NCI-H146 treated with DMSO at 0.1 percent for 48 hours (cell line): Measurements from ENCODE around the gene ZNF580.

Experiments used
- DNase-seq: peaks from one replicate; lab custom pipeline; 2025; ENCODE audit not compliant: unreplicated experiment; lab: John Stamatoyannopoulos, UW

ZNF580 gene

GRCh38 chr19:55605637-55606470, 34.9 kb upstream of the ZNF580 start, which contains the start of gene ZNF865:
ZNF865 (plus strand) TSS chr19:55605647; CDS start chr19:55613619, 7,972 bp downstream.
- DNase-seq: peak; percentile 89

- DNase-seq: no peak
Measured at GRCh38 chr19:55606471-55606787, 34.4 kb upstream of the ZNF580 start.

- DNase-seq: no peak
Measured at GRCh38 chr19:55606817-55607216, 34.0 kb upstream of the ZNF580 start.

GRCh38 chr19:55609326-55609725, 31.5 kb upstream of the ZNF580 start:
- DNase-seq: no peak

- DNase-seq: no peak
Measured at GRCh38 chr19:55611300-55611982, 29.4 kb upstream of the ZNF580 start.

- no peak for DNase-seq
Measured at GRCh38 chr19:55611983-55612645, 28.7 kb upstream of the ZNF580 start.

GRCh38 chr19:55613396-55613795, 27.4 kb upstream of the ZNF580 start:
- DNase-seq: no peak

GRCh38 chr19:55613930-55614710, 26.7 kb upstream of the ZNF580 start:
- no peak for DNase-seq

- no peak for DNase-seq
Measured at GRCh38 chr19:55614711-55615542, 25.9 kb upstream of the ZNF580 start.

- DNase-seq: no peak
Measured at GRCh38 chr19:55615543-55616394, 25.0 kb upstream of the ZNF580 start.

GRCh38 chr19:55616395-55616875, 24.4 kb upstream of the ZNF580 start:
- no peak for DNase-seq

- no peak for DNase-seq
Measured at GRCh38 chr19:55617426-55617825, 23.4 kb upstream of the ZNF580 start.

- no peak for DNase-seq
Measured at GRCh38 chr19:55618426-55618825, 22.4 kb upstream of the ZNF580 start.

- DNase-seq: no peak
Measured at GRCh38 chr19:55619286-55619685, 21.5 kb upstream of the ZNF580 start.

GRCh38 chr19:55620410-55621204, 20.2 kb upstream of the ZNF580 start:
- DNase-seq: no peak

GRCh38 chr19:55621205-55621672, 19.6 kb upstream of the ZNF580 start:
- no peak for DNase-seq

GRCh38 chr19:55621673-55622231, 19.1 kb upstream of the ZNF580 start:
- DNase-seq: no peak
